Liver (tissue), 3 donors: Measurements from ENCODE around the gene DMD.

Source experiments
- ATF3 ChIP-seq: IDR thresholded peaks from 2 replicates; pipeline ENCODE4 v1.6.1; 2016; ENCODE audit warnings: antibody characterized with exemption
- CTCF ChIP-seq: fragments of 150-350 bp; IDR thresholded peaks from 2 replicates; pipeline ENCODE4 v1.5.1; 2017; ENCODE audit warnings: improper control_type of control experiment, low read depth, low read length; ENCODE audit not compliant: missing input control
- GABPA ChIP-seq, 2 donors: IDR thresholded peaks in 1 of 2; conservative IDR thresholded peaks in 1 of 2; 2 replicates each; pipeline ENCODE4 v1.6.1; 2016; ENCODE audit warnings: antibody characterized with exemption in 2 of 2, mild to moderate bottlenecking in 1 of 2, moderate library complexity in 1 of 2
- HNF4A ChIP-seq, 2 donors: conservative IDR thresholded peaks; 2 replicates each; pipeline ENCODE4 v1.6.1; 2016; ENCODE audit warnings: antibody characterized with exemption in 2 of 2, mild to moderate bottlenecking in 2 of 2
- JUND ChIP-seq, 2 donors: IDR thresholded peaks; 2 replicates each; pipeline ENCODE4 v1.6.1; 2016; ENCODE audit warnings: antibody characterized with exemption in 2 of 2
- MAX ChIP-seq: IDR thresholded peaks from 2 replicates; pipeline ENCODE4 v1.6.1; 2016; ENCODE audit warnings: antibody characterized with exemption
- RAD21 ChIP-seq, 2 donors: IDR thresholded peaks; 2 replicates each; pipeline ENCODE4 v1.6.1; 2016; ENCODE audit warnings: antibody characterized with exemption in 2 of 2, mild to moderate bottlenecking in 2 of 2
- REST ChIP-seq: IDR thresholded peaks from 2 replicates; pipeline ENCODE4 v1.6.1; 2016; ENCODE audit warnings: antibody characterized with exemption, mild to moderate bottlenecking
- SP1 ChIP-seq: IDR thresholded peaks from 2 replicates; pipeline ENCODE4 v1.6.1; 2018; ENCODE audit warnings: antibody characterized with exemption, mild to moderate bottlenecking
- TAF1 ChIP-seq: conservative IDR thresholded peaks from 2 replicates; pipeline ENCODE4 v1.6.1; 2016; ENCODE audit warnings: antibody characterized with exemption, mild to moderate bottlenecking
- ZBTB33 ChIP-seq: IDR thresholded peaks from 2 replicates; pipeline ENCODE4 v1.6.1; 2016; ENCODE audit warnings: antibody characterized with exemption
- donor health status: healthy.
- donor health status: healthy.

GRCh38 chrX:31092970-31093638 is 2118.2 kb downstream of the DMD start:
- TF ChIP-seq GABPA (IDR thresholded peaks at IDR 0.05 in 1 of 2, conservative IDR thresholded peaks at IDR 0.05 in 1 of 2) (no peak), TAF1 (no peak), CTCF (no peak), RAD21 (IDR thresholded peaks at IDR 0.05) (no peak), MAX (no peak), ATF3 (no peak), HNF4A (conservative IDR thresholded peaks at IDR 0.05) (no peak), SP1 (no peak), JUND (IDR thresholded peaks at IDR 0.05) (no peak), ZBTB33 (no peak), REST (no peak)
